NCI-H524 treated with DMSO at 0.1 percent for 48 hours (cell line): ENCODE results near the gene BICRA.
A peak's percentile ranks its signal among the peaks of the same experiment; 100 is the strongest.
"Not testable (repeated sequence)": the region's sequence is repeated elsewhere in the genome, so short reads cannot be mapped to it uniquely, and the experiment has no call there.

Experiments used
- DNase-seq: peaks from one replicate; lab custom pipeline; 2025; lab: John Stamatoyannopoulos, UW

BICRA gene

GRCh38 chr19:47631681-47632446, 22.9 kb downstream of the BICRA start:
- DNase-seq, result no peak

GRCh38 chr19:47633517-47633916, 24.6 kb downstream of the BICRA start:
- DNase-seq, result no peak

- DNase-seq, result no peak
Measured at GRCh38 chr19:47633996-47634395, 25.1 kb downstream of the BICRA start.

GRCh38 chr19:47635152-47635754, 26.3 kb downstream of the BICRA start:
- DNase-seq, result not testable (repeated sequence)

- DNase-seq, result no peak
Measured at GRCh38 chr19:47637550-47637949, 28.6 kb downstream of the BICRA start.

- DNase-seq, result no peak
Measured at GRCh38 chr19:47641891-47642485, 33.1 kb downstream of the BICRA start.

- no peak for DNase-seq
Measured at GRCh38 chr19:47643281-47643680, 34.3 kb downstream of the BICRA start.

GRCh38 chr19:47644199-47644598, 35.3 kb downstream of the BICRA start:
- no peak for DNase-seq

- no peak for DNase-seq
Measured at GRCh38 chr19:47644743-47645482, 36.0 kb downstream of the BICRA start.

- DNase-seq, result no peak
Measured at GRCh38 chr19:47646924-47647323, 38.0 kb downstream of the BICRA start.

- DNase-seq, result no peak
Measured at GRCh38 chr19:47649588-47649987, 40.7 kb downstream of the BICRA start.

- DNase-seq, result peak; percentile 88
Measured at GRCh38 chr19:47650700-47651099, 41.8 kb downstream of the BICRA start.

- DNase-seq, result no peak
Measured at GRCh38 chr19:47651132-47651531, 42.2 kb downstream of the BICRA start.

- no peak for DNase-seq
Measured at GRCh38 chr19:47651691-47652090, 42.8 kb downstream of the BICRA start.

GRCh38 chr19:47652285-47652684, 43.4 kb downstream of the BICRA start:
- DNase-seq, result no peak

- no peak for DNase-seq
Measured at GRCh38 chr19:47653856-47654255, 44.9 kb downstream of the BICRA start.

GRCh38 chr19:47657719-47658118, 48.8 kb downstream of the BICRA start:
- no peak for DNase-seq

- no peak for DNase-seq
Measured at GRCh38 chr19:47658431-47659348, 49.8 kb downstream of the BICRA start.

GRCh38 chr19:47660435-47660832, 51.5 kb downstream of the BICRA start:
- DNase-seq, result no peak

- DNase-seq, result no peak
Measured at GRCh38 chr19:47661161-47661560, 52.2 kb downstream of the BICRA start.

- DNase-seq, result no peak
Measured at GRCh38 chr19:47661611-47662010, 52.7 kb downstream of the BICRA start.
